ENCODE results near the gene CDH13.
A peak's percentile ranks its signal among the peaks of the same experiment; 100 is the strongest.

Gene CDH13

GRCh38 chr16:83201748-83202147 is 575.0 kb downstream of the CDH13 start:
- no peak for DNase-seq

GRCh38 chr16:83205896-83206295 is 579.1 kb downstream of the CDH13 start:
- DNase-seq = no peak

- no peak for DNase-seq
Measured at GRCh38 chr16:83206426-83206825, 579.7 kb downstream of the CDH13 start.

DNA sequence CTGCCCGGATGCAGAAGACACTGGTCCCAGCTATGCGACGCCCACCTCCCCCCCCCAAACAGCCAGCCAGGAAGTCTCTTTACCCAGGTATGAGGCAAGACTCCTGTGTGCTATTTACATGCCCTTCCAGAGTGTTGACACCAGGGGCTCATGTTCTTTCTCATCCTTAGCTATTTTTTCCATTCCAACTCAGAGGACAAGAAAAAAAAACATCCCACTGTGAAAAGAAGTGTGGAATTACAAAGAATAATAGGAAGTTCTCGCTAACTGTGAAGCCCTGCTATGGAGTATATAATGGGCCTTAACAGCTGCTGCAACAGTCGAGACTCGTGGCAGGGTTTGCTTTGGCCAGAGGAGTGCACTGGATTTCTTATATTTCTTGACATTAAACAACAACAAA is 584.9 kb downstream of the CDH13 start:
- no peak for DNase-seq

DNA sequence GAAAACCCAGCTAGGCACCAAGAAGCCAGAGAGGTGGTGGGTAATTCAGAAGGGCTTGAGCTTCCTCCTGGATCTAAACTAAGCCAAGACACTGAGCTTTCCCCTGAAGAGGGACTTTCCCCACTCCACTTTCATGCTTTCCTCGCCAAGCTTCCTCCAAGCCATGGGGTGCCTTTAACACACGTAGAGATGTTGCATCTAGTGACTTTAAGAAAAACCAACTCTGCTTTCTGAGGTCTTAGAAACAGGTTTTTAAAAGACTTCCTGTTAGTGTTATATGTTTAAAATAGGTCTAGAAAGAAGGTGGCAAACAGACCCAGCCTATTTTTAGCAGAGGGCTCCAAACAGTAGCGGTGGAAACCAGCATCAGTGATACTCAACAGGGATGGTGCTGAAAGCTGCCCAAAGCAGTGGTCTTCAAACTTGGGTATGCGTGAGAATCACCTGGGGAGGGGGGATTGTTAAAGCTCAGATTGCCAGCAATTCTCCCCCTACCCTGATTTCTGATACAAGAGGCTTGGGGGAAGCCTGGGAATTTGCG is 585.6 kb downstream of the CDH13 start:
- DNase-seq = no peak

DNA sequence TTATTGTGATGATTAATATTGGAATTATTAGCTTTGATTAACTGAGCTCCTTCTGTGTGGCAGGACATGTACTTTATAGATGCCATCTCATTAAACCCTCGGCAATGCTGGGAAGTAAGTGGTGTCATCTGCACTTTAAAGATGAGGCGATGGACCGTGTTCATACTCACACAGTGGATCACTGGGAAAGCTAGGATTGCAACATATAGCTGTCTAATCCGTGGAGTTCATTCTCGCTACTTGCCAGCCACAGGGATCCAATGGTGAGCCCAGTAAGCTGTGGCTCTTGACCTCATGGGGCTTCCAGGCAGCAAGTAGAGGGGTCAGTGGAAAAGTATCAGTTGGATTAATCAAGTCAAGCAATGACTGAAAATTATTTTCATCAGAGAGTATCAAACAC is 587.9 kb downstream of the CDH13 start:
- DNase-seq = no peak

- DNase-seq = no peak
Measured at GRCh38 chr16:83215406-83216001, 588.7 kb downstream of the CDH13 start.

- no peak for DNase-seq
Measured at GRCh38 chr16:83219285-83219684, 592.5 kb downstream of the CDH13 start.

- no peak for DNase-seq
Measured at GRCh38 chr16:83220066-83220465, 593.3 kb downstream of the CDH13 start.

- no peak for DNase-seq
Measured at GRCh38 chr16:83224642-83225041, 597.9 kb downstream of the CDH13 start.

DNA sequence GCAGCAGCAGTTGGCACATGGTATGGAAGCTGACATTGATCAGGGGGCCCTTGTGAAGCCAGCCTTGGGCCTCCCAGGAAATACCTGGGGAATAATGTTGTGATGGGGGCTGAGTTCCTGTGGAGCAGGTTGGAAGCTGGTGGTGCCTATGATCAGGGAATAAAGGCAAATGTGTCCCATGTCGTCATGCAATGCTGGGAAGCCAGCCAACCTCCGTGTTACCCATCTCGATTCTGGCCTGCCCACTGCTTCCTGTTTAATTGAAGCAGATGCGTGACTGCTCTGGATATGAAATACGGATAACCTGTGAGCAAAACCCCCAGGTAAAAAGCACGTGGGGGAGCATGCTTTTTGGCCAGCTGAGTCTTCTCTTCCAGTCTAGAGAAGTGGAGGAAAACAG is 600.6 kb downstream of the CDH13 start:
- no peak for DNase-seq

DNA sequence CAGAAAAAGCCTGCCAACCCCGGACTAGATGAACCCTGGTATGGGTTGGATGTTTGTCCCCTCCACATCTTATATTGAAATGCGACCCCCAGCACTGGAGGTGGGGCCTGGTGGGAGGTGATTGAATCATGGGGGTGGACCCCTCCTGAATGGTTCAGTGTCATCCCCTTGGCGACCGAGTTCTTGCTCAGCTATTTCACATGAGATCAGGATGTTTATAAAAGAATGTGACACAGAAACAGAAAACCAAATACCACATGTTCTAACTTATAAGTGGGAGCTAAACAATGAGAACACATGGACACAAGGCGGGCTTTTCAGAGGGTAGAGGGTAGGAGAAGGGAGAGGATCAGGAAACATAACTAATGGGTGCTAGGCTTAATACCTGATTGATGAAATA is 605.0 kb downstream of the CDH13 start:
- no peak for DNase-seq

DNA sequence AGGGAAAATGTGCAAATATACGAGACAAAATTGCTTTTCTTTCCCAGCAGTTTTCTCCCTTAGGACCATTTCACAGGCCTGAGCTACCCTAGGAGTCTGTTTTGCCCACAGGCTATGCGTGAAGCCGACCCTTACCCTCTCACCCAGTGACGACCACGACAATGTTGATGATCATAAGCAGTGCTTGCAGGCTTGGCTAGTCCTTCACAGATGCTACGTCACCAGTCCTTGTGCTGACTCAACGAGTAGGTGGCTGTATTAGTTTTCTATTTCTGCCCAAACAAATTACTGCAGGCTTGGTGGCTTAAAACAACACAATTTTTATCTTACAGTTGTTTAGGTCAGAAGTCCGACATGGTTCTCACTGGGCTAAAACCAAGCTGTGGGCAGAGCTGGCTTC is 606.4 kb downstream of the CDH13 start:
- no peak for DNase-seq

GRCh38 chr16:83238949-83239691 is 612.4 kb downstream of the CDH13 start:
- no peak for DNase-seq

- peak; percentile 32 for DNase-seq
Measured at GRCh38 chr16:83244057-83244456, 617.3 kb downstream of the CDH13 start.

DNA sequence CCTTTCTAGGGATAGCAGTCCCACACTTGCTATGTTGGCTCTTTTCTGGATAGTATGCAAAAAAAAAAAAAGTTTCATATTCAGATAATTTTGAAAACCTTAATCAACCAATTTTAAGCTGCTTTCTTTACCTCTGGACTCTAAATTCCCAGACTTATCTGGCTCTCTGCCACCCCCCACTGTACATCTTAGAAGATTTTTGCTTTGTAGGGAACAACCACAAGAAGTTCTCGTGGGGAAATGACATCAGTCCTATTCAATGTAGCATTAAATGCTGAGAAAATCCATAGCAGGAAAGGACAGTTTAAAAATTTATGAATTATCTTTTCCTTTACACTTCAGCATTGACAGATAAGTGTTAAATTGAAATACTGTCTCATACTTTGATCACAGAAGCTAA is 618.3 kb downstream of the CDH13 start:
- DNase-seq = no peak

DNA sequence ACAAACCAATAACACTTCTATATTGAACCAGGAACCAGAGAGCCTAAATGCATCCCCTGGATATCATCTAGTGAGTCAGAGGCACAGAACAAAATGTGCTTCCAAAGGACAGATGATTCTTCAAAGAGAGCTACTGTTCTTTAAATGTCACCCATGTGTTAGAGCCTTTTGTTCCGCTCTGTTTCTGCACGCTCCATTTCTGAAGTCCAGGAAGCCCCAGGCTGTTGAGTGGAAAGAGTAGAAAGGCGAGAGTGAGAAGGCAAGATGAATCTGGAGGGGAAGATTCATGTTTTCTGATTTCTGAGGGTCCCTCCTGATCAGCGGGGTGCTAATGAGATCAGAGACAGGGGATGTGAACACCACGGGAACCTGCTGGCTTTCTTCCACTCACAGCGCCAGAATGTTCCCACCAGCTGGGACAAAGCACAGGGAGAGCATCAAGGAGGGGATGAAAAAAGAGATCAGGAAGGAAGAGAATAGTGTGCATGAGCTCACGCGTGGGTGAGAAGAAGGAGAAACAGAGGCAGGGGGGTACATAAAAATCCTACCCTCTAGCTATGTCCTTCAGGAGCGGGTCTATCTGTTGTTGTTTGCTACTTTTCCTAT is 621.1 kb downstream of the CDH13 start:
- no peak for DNase-seq

DNA sequence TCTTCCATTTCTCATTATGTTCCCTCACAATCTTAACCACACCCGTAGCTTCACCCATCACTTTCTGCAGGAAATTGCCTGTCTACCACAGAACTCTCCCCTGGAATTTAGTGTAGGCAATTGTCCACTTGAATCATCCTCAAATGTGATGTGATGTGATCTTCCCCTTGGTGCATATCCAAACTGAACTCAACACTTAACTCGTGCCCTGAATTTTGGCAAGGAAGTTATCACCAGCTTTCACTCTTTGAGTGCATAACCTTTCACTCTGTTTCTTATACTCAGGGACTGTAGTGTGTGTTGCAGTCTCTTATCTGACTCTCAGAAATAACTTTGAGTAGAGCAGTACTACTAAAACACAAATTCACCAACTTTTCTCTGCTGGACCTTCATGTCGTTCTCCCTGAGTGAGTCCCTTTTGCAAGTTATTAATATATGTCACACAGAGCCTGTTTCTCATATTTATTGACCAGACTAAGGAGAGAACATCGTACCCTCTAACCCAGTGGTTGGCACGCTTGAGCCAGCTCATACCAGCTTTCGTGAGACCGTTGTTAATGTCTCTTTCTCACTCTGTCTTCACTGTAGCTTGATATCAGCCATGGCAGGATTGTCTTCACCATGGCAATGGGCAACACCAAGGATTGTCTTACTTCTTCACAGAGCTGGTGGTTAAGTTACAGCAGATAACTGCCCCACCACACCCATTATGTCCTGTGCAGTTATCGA is 622.1 kb downstream of the CDH13 start:
- DNase-seq = no peak

DNA sequence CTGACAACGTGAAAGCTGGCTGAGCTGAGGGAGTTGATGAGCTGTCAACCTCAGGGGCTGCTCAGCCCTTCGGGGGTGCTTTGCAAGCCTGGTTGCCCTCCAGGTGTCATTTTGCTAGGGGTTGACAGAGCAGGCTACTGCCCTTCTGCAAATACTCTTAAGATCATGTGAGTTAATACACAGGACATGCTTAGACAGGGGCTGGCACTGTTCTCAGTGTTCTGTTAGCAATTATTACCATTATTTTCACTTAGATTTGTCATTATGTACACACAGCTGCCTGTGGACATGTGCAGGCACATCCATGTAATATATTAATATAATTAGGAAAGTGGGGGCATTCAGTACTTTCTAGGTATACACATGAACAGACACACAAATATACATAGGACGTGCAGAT is 626.8 kb downstream of the CDH13 start:
- peak; percentile 81 for DNase-seq

DNA sequence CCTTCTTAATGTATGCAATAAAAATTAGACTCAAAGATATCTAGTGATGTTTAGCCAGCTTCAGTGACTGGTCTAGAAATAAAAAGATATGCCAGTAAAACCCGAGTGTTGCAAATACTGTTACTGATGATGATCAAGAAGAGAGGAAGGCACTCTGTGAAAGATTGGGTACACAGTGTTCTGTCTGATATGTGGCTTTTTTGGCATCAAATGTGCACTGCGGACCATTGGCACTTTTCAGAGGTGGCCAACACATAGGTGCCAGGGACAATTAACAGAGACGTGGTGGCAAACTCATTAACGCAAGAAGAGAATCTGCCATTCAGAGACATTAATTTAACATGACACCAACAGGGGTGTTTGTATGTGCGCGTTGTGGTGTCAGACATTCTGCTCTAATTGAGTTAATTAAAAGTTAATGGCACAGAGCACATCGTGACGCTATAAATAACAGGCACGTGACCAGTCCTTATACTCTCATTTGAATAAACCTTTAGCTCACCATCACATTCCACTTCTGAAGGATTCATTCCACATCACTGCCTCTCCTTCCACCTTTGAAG is 631.7 kb downstream of the CDH13 start:
- no peak for DNase-seq

DNA sequence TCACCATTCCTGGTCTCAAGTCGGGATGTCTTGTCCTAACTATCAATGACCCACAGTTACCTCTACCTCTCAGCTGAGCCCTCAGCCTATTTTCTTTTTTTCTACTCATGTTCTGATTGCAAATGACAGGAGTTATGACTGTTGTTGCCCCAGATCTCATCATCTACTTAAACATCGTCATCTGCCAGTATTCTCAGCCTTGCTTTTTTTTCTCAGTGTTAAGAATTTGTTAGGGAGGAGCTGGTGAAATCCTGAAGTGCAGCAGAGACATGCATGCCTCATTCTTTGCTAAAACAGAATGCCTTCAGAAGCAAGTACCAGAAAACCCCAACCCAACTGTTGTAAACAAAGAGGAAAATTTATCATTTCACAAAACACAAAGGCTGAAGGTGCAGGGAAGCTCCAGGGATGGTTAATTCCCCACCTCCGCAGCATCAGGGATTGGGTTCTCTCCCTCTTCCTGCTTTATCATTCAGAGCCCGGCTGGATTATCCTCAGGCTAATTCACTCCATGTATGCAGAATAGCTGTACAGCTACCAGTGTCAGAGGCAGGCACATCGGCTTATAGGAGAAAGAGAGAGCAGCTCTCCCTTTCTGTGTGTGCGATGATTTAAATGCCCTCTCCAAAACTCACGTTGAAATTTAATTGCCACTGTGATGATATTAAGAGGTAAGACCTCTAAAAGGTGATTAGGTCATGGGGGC is 640.2 kb downstream of the CDH13 start:
- DNase-seq = no peak

DNA sequence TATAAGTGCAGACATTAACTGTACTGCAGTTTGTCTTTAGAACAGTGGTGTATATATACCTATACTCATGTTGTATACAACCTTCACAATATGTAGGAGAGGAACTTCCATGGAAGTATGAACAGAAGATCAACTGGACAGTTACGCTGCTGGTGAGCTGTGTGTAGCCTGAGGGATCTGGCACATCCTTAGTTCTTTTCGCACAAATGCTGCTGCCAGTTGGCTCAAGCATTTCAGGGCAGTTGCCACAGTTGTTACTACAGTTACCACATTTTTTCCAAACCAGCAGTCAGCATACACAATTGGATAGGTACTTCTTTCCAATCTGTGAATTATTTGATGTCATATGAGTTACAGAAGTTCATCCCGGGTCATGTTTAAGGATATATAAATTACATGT is 641.4 kb downstream of the CDH13 start:
- DNase-seq = no peak

- DNase-seq = no peak
Measured at GRCh38 chr16:83269048-83269447, 642.3 kb downstream of the CDH13 start.

Measured in NCI-H774 (cell line).